ENCODE data around the gene IL36B.

DNA sequence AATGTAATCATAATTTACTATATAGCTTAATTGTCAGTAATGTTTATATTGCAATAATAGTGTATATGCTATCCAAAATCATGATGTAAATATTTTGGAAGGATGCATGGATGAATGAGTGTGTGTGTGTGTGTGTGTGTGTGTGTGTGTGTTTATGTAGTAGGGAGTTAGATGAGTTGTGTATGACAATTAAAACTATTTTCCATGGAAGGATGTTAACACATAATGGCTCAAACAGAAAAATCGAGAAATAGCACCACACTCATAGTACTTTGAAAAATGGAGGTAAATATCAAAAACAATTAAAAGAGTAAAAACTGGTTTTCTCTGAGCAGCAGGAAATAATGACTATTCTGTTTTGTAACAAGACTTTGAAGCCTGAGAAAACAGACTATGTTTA lies 55.5 kb downstream of the IL36B start:
- TF ChIP-seq RBM22 (IDR thresholded peaks at IDR 0.05; ENCODE audit: low read depth, low read length, poor library complexity, severe bottlenecking) (no peak), TAF1 (IDR thresholded peaks at IDR 0.05; ENCODE audit: control insufficient read depth, extremely low read depth, insufficient read depth, low read length, severe bottlenecking) (no peak), MECOM (CRISPR knock-in tag; IDR thresholded peaks at IDR 0.05) (no peak), EGR1 (conservative IDR thresholded peaks at IDR 0.05) (no peak)
- TF ChIP-seq, protein P1, sequence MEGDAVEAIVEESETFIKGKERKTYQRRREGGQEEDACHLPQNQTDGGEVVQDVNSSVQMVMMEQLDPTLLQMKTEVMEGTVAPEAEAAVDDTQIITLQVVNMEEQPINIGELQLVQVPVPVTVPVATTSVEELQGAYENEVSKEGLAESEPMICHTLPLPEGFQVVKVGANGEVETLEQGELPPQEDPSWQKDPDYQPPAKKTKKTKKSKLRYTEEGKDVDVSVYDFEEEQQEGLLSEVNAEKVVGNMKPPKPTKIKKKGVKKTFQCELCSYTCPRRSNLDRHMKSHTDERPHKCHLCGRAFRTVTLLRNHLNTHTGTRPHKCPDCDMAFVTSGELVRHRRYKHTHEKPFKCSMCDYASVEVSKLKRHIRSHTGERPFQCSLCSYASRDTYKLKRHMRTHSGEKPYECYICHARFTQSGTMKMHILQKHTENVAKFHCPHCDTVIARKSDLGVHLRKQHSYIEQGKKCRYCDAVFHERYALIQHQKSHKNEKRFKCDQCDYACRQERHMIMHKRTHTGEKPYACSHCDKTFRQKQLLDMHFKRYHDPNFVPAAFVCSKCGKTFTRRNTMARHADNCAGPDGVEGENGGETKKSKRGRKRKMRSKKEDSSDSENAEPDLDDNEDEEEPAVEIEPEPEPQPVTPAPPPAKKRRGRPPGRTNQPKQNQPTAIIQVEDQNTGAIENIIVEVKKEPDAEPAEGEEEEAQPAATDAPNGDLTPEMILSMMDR (IDR thresholded peaks at IDR 0.05 in 2 of 3, conservative IDR thresholded peaks at IDR 0.05 in 1 of 3; ENCODE audit: insufficient read depth in 2 of 3, low read depth in 1 of 3, low read length in 3 of 3): no peak
- TF ChIP-seq, protein P2, sequence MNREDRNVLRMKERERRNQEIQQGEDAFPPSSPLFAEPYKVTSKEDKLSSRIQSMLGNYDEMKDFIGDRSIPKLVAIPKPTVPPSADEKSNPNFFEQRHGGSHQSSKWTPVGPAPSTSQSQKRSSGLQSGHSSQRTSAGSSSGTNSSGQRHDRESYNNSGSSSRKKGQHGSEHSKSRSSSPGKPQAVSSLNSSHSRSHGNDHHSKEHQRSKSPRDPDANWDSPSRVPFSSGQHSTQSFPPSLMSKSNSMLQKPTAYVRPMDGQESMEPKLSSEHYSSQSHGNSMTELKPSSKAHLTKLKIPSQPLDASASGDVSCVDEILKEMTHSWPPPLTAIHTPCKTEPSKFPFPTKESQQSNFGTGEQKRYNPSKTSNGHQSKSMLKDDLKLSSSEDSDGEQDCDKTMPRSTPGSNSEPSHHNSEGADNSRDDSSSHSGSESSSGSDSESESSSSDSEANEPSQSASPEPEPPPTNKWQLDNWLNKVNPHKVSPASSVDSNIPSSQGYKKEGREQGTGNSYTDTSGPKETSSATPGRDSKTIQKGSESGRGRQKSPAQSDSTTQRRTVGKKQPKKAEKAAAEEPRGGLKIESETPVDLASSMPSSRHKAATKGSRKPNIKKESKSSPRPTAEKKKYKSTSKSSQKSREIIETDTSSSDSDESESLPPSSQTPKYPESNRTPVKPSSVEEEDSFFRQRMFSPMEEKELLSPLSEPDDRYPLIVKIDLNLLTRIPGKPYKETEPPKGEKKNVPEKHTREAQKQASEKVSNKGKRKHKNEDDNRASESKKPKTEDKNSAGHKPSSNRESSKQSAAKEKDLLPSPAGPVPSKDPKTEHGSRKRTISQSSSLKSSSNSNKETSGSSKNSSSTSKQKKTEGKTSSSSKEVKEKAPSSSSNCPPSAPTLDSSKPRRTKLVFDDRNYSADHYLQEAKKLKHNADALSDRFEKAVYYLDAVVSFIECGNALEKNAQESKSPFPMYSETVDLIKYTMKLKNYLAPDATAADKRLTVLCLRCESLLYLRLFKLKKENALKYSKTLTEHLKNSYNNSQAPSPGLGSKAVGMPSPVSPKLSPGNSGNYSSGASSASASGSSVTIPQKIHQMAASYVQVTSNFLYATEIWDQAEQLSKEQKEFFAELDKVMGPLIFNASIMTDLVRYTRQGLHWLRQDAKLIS (CRISPR knock-in tag; IDR thresholded peaks at IDR 0.05): no peak
- TF ChIP-seq, protein P3, sequence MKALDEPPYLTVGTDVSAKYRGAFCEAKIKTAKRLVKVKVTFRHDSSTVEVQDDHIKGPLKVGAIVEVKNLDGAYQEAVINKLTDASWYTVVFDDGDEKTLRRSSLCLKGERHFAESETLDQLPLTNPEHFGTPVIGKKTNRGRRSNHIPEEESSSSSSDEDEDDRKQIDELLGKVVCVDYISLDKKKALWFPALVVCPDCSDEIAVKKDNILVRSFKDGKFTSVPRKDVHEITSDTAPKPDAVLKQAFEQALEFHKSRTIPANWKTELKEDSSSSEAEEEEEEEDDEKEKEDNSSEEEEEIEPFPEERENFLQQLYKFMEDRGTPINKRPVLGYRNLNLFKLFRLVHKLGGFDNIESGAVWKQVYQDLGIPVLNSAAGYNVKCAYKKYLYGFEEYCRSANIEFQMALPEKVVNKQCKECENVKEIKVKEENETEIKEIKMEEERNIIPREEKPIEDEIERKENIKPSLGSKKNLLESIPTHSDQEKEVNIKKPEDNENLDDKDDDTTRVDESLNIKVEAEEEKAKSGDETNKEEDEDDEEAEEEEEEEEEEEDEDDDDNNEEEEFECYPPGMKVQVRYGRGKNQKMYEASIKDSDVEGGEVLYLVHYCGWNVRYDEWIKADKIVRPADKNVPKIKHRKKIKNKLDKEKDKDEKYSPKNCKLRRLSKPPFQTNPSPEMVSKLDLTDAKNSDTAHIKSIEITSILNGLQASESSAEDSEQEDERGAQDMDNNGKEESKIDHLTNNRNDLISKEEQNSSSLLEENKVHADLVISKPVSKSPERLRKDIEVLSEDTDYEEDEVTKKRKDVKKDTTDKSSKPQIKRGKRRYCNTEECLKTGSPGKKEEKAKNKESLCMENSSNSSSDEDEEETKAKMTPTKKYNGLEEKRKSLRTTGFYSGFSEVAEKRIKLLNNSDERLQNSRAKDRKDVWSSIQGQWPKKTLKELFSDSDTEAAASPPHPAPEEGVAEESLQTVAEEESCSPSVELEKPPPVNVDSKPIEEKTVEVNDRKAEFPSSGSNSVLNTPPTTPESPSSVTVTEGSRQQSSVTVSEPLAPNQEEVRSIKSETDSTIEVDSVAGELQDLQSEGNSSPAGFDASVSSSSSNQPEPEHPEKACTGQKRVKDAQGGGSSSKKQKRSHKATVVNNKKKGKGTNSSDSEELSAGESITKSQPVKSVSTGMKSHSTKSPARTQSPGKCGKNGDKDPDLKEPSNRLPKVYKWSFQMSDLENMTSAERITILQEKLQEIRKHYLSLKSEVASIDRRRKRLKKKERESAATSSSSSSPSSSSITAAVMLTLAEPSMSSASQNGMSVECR (CRISPR knock-in tag; IDR thresholded peaks at IDR 0.05): no peak
